ENCODE data around the gene FXYD7. TPM values are rescaled to one million over a fixed set of nuclear protein-coding genes. Genes with fewer than 3 reads are reported as not detected.

The FXYD7 gene
- total and polyA plus RNA-seq, 9 of the 15 experiments (the other 6 are each of a cell fraction or from before 2014, with no cell fraction given), result 0.10 to 0.80 (median 0.31) TPM; not detected in 3

DNA sequence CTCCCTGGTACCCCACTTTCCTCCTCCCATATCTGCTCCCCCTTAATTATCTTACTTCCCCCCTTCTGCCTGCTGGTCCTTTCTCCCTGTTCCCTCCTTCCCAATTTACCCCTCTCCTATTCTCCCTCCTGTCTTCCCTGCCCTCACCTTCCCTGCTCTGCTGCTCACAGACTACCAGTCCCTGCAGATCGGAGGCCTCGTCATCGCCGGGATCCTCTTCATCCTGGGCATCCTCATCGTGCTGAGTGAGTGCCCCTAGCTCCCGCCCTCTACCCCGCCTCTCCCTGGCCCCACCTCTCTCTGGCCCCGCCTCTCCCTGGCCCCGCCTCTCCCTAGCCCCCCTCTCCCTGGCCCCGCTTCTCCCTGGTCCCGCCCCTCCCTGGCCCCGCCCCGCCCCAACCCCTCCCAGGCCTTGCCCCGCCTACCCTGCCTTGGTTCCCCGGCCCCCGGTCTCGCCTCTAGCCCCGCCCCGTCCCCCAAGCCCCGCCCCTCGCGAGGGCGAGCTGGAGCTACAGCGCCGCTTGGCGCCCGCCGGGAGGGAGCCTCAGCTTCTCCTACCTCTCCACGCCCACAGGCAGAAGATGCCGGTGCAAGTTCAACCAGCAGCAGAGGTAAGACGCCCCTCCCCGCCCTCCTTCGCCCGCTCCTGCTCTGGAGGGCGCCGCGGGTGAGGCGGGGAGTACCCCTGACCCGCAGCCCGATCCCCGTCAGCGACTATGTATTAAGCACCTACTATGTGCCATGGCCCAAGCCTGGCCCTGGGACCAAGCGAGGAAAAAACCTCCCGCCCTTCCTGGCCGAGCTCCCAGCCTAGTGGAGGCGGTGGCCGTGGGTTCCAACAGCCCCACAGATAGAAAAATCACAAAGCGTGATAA lies 1.9 kb upstream of the FXYD7 start (continued):
- TF ChIP-seq, protein P1, sequence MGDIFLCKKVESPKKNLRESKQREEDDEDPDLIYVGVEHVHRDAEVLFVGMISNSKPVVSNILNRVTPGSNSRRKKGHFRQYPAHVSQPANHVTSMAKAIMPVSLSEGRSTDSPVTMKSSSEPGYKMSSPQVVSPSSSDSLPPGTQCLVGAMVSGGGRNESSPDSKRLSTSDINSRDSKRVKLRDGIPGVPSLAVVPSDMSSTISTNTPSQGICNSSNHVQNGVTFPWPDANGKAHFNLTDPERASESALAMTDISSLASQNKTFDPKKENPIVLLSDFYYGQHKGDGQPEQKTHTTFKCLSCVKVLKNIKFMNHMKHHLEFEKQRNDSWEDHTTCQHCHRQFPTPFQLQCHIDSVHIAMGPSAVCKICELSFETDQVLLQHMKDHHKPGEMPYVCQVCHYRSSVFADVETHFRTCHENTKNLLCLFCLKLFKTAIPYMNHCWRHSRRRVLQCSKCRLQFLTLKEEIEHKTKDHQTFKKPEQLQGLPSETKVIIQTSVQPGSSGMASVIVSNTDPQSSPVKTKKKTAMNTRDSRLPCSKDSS (IDR thresholded peaks at IDR 0.05; ENCODE audit: low read depth, partially characterized antibody), result peak; percentile 18
- TF ChIP-seq POLR2B (IDR thresholded peaks at IDR 0.05; ENCODE audit: low read depth, partially characterized antibody), result no peak
- no peak for TF ChIP-seq COPS2 (conservative IDR thresholded peaks at IDR 0.05)
- TF ChIP-seq GTF2A2 (tag; IDR thresholded peaks at IDR 0.05), result no peak
- TF ChIP-seq, protein P2, sequence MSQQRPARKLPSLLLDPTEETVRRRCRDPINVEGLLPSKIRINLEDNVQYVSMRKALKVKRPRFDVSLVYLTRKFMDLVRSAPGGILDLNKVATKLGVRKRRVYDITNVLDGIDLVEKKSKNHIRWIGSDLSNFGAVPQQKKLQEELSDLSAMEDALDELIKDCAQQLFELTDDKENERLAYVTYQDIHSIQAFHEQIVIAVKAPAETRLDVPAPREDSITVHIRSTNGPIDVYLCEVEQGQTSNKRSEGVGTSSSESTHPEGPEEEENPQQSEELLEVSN (IDR thresholded peaks at IDR 0.05; ENCODE audit: borderline replicate concordance in 1 of 2, extremely low read depth in 1 of 2, insufficient read depth in 1 of 2, insufficient read length in 1 of 2, low read depth in 1 of 2, low read length in 1 of 2, poor library complexity in 1 of 2, severe bottlenecking in 1 of 2), result peak in 1 of 2 experiments; percentile 5
- TF ChIP-seq WHSC1 (IDR thresholded peaks at IDR 0.05; ENCODE audit: low read length), result no peak
- no peak for TF ChIP-seq CSDE1 (IDR thresholded peaks at IDR 0.05)
- peak; percentile 39 for TF ChIP-seq ARHGAP35 (IDR thresholded peaks at IDR 0.05; ENCODE audit: partially characterized antibody)
- TF ChIP-seq DDX20 (tag; IDR thresholded peaks at IDR 0.05; ENCODE audit: low read depth), result no peak
- TF ChIP-seq, protein P3, sequence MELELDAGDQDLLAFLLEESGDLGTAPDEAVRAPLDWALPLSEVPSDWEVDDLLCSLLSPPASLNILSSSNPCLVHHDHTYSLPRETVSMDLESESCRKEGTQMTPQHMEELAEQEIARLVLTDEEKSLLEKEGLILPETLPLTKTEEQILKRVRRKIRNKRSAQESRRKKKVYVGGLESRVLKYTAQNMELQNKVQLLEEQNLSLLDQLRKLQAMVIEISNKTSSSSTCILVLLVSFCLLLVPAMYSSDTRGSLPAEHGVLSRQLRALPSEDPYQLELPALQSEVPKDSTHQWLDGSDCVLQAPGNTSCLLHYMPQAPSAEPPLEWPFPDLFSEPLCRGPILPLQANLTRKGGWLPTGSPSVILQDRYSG (tag; conservative IDR thresholded peaks at IDR 0.05; ENCODE audit: low read depth), result no peak
- TF ChIP-seq NFIX (CRISPR knock-in tag; IDR thresholded peaks at IDR 0.05; ENCODE audit: low read depth), result no peak
- peak; percentile 83; the same call in 1 of the 2 replicates for TF ChIP-seq TSC22D4 (tag; IDR thresholded peaks at IDR 0.05)
- no peak for TF ChIP-seq SRSF7 (optimal IDR thresholded peaks at IDR 0.05; ENCODE audit: low read depth, low read length)
- TF ChIP-seq HSF4 (CRISPR knock-in tag; IDR thresholded peaks at IDR 0.05; ENCODE audit: borderline replicate concordance), result no peak
